Neural progenitor cell (in vitro differentiated cells): ENCODE measurements around the gene STK39.

Experiments used
- EZH2 ChIP-seq: fragments of 200-600 bp; sonication (generic); IDR thresholded peaks from 2 replicates; pipeline ENCODE4 v1.6.1; 2017; ENCODE audit warnings: antibody characterized with exemption, mild to moderate bottlenecking, moderate library complexity
- EZH2phosphoT487 ChIP-seq: fragments of 200-600 bp; sonication (generic); IDR thresholded peaks from 2 replicates; pipeline ENCODE4 v1.6.1; 2017; ENCODE audit warnings: antibody characterized with exemption
- TF ChIP-seq, protein P1 (sequence below): fragments of 200-600 bp; sonication (generic); IDR thresholded peaks from 2 replicates; pipeline ENCODE4 v1.5.1; 2017; ENCODE audit warnings: antibody characterized with exemption, mild to moderate bottlenecking

DNA sequence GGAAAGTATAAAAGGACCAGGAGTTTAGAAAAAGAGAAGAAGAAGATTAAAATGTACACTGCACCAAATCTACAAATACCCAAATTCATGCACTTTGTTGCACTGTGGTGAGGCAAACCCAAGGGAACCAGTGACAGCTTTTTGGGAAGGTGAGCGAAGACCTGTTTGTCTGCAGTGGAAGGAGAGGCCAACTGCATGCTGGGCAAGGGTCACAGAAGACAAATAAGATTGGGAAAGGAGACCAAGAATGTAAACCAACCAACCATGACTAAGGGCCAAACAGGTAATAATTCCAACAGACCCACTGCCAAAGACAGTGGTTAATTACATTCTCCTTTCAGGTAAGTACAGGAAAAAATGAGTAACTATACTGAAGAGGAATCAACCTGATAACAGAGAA is 202.8 kb downstream of the STK39 start:
- TF ChIP-seq, protein P1, sequence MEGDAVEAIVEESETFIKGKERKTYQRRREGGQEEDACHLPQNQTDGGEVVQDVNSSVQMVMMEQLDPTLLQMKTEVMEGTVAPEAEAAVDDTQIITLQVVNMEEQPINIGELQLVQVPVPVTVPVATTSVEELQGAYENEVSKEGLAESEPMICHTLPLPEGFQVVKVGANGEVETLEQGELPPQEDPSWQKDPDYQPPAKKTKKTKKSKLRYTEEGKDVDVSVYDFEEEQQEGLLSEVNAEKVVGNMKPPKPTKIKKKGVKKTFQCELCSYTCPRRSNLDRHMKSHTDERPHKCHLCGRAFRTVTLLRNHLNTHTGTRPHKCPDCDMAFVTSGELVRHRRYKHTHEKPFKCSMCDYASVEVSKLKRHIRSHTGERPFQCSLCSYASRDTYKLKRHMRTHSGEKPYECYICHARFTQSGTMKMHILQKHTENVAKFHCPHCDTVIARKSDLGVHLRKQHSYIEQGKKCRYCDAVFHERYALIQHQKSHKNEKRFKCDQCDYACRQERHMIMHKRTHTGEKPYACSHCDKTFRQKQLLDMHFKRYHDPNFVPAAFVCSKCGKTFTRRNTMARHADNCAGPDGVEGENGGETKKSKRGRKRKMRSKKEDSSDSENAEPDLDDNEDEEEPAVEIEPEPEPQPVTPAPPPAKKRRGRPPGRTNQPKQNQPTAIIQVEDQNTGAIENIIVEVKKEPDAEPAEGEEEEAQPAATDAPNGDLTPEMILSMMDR: no peak
- TF ChIP-seq EZH2 (no peak), EZH2phosphoT487 (no peak)
